ENCODE data around the gene GFRA1.

DNA sequence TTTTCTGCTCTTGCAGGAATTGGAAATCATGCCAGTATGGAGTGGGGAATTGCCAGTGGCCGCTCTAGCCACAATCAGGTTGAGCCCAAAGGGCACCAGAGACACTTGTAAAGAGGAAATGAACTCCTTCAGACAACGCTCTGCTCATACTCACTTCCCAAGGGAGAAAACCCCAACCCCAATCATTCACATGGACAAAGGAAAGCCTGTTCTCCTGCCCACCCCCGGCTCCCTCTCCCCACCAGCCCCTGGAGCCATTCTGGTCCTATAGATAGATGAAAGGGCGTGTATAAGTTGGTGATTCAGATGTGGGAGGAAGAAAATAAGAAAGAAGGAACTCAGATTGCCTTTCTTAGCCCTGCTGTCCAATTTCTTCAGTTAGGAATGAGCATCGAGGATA lies 57.4 kb downstream of the GFRA1 start:
- TF ChIP-seq EZH2phosphoT487 (IDR thresholded peaks at IDR 0.05; ENCODE audit: borderline replicate concordance, low read depth, low read length), result no peak
- TF ChIP-seq, protein P1, sequence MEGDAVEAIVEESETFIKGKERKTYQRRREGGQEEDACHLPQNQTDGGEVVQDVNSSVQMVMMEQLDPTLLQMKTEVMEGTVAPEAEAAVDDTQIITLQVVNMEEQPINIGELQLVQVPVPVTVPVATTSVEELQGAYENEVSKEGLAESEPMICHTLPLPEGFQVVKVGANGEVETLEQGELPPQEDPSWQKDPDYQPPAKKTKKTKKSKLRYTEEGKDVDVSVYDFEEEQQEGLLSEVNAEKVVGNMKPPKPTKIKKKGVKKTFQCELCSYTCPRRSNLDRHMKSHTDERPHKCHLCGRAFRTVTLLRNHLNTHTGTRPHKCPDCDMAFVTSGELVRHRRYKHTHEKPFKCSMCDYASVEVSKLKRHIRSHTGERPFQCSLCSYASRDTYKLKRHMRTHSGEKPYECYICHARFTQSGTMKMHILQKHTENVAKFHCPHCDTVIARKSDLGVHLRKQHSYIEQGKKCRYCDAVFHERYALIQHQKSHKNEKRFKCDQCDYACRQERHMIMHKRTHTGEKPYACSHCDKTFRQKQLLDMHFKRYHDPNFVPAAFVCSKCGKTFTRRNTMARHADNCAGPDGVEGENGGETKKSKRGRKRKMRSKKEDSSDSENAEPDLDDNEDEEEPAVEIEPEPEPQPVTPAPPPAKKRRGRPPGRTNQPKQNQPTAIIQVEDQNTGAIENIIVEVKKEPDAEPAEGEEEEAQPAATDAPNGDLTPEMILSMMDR (conservative IDR thresholded peaks at IDR 0.05; ENCODE audit: low read length), result no peak
